Left lobe of liver (tissue), 2 donors: ENCODE measurements around the gene FIBCD1. TPM values are rescaled to one million over a fixed set of nuclear protein-coding genes. Genes with fewer than 3 reads are reported as not detected.
A peak's percentile ranks its signal among the peaks of the same experiment; 100 is the strongest.

ENCODE experiments used
- ATAC-seq: fragments of 200-7000 bp; cut with Tn5 transposase; one replicate; pipeline ENCODE4 v1.9.1; 2020; ENCODE audit warnings: mild to moderate bottlenecking, moderate library complexity
- DNase-seq: peaks from one replicate; pipeline ENCODE4 v3.0.0-alpha.2; 2020; ENCODE audit warnings: low spot score
- total RNA-seq: library from RNA; stranded (reverse); gene quantifications from one replicate; pipeline ENCODE4 v1.2.1, GENCODE V29; 2021
- donor health status: DM: no; HTN: no; CAD: no; lungs with moderate emphysema.
- donor health status: DM: no; HTN: yes; CAD: no.

The FIBCD1 gene
- total RNA-seq, 1 donor from 2014 or later = not detected

- DNase-seq = no peak
- ATAC-seq = no peak
Measured at GRCh38 chr9:130938184-130938651, 829 bp downstream of the FIBCD1 start.

- no peak for DNase-seq
- no peak for ATAC-seq
Measured at GRCh38 chr9:130937146-130938076, 1.6 kb downstream of the FIBCD1 start.

GRCh38 chr9:130936285-130937117, 2.5 kb downstream of the FIBCD1 start:
- no peak for DNase-seq
- no peak for ATAC-seq

GRCh38 chr9:130935648-130936271, 3.3 kb downstream of the FIBCD1 start:
- no peak for ATAC-seq

GRCh38 chr9:130934702-130935647, 4.1 kb downstream of the FIBCD1 start:
- ATAC-seq (no peak), DNase-seq (no peak)

More at GRCh38 chr9:130935648-130936271, 3.3 kb downstream of the FIBCD1 start:
- DNase-seq = no peak

GRCh38 chr9:130934246-130934645, 4.8 kb downstream of the FIBCD1 start:
- DNase-seq (no peak), ATAC-seq (no peak)

- ATAC-seq = no peak
Measured at GRCh38 chr9:130933114-130934046, 5.7 kb downstream of the FIBCD1 start.

GRCh38 chr9:130932255-130933079, 6.6 kb downstream of the FIBCD1 start:
- ATAC-seq = no peak
- no peak for DNase-seq

More at GRCh38 chr9:130933114-130934046, 5.7 kb downstream of the FIBCD1 start:
- no peak for DNase-seq

GRCh38 chr9:130931508-130932254, 7.4 kb downstream of the FIBCD1 start:
- no peak for DNase-seq
- ATAC-seq = no peak

- no peak for DNase-seq
- no peak for ATAC-seq
Measured at GRCh38 chr9:130930804-130931349, 8.2 kb downstream of the FIBCD1 start.

GRCh38 chr9:130930132-130930803, 8.8 kb downstream of the FIBCD1 start:
- no peak for DNase-seq
- ATAC-seq = no peak

GRCh38 chr9:130929571-130930038, 9.4 kb downstream of the FIBCD1 start:
- DNase-seq (no peak), ATAC-seq (no peak)

- ATAC-seq (peak; percentile 60), DNase-seq (peak; percentile 68)
Measured at GRCh38 chr9:130927995-130928900, 10.8 kb downstream of the FIBCD1 start.

GRCh38 chr9:130927338-130927737, 11.7 kb downstream of the FIBCD1 start:
- DNase-seq = no peak
- ATAC-seq = no peak

GRCh38 chr9:130925050-130925678, 13.9 kb downstream of the FIBCD1 start:
- ATAC-seq (no peak), DNase-seq (no peak)
